Globus pallidus (tissue), 1 donor: Measurements from ENCODE around the gene CLEC4M.
"Not testable (repeated sequence)": the region's sequence is repeated elsewhere in the genome, so short reads cannot be mapped to it uniquely, and the experiment has no call there.

Source experiments
- DNase-seq: peaks from one replicate; pipeline ENCODE4 v3.0.0-alpha.2; 2015; ENCODE audit warnings: low spot score

The CLEC4M gene

DNA sequence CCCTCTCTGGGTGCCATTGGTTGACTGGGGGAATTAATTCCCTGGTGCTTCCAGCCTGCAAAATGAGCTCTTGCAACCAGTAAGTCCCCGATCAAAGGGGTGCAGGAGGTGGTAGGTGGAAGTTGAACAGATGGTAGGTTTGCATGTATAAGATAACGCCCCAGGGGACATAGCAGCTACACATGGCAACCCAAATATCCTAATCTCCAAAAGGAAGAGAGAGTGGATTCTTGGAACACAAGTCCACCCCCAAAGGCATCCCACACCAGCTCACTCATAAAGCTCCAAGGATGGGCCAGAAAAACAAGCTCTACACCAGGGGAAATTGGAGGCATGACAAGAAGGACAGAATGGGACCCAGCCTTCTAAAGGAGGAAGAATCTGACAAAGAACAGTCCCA is 20.5 kb upstream of the CLEC4M start:
- DNase-seq = no peak

DNA sequence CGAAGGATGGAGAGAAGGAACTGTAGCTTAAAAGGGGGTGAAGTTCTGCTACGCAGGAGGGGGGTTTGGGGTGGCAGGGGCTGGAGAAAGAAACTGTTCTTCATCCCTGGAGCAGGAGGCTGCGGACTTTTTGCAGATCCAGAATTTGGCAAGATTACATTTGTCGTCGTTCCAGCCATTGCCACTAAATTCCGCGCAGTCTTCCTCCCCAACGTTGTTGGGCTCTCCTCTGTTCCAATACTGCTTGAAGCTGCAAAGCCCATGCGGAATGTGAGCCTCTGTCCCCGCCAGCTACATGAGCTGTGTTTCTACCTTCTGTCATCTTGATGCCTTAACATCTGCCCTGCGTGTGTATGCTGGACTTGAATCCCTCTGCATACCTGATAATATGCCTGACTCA is 20.1 kb upstream of the CLEC4M start:
- DNase-seq = no peak

DNA sequence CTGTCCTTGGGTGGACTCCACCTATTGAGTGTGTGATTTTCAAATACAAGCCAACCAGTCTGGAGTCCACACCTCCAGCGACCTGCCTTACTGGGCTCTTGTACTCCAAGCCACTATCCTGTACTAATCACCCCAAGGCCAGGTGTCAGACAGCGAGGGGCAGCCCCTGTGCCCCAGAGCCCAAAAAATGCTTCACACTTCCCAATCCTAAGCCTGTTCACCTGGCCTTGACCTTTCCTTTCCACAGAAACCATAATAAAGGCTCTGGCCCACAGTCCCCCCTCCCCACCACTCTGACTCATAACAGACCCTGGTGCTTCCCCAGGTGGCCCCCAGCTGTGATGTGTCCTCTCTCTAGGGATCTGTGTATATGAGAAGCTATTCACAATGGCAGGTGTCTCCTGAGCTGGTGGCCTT is 19.6 kb upstream of the CLEC4M start:
- DNase-seq = no peak

- DNase-seq = no peak
Observed at GRCh38 chr19:7744199-7744786, 18.8 kb upstream of the CLEC4M start.

DNA sequence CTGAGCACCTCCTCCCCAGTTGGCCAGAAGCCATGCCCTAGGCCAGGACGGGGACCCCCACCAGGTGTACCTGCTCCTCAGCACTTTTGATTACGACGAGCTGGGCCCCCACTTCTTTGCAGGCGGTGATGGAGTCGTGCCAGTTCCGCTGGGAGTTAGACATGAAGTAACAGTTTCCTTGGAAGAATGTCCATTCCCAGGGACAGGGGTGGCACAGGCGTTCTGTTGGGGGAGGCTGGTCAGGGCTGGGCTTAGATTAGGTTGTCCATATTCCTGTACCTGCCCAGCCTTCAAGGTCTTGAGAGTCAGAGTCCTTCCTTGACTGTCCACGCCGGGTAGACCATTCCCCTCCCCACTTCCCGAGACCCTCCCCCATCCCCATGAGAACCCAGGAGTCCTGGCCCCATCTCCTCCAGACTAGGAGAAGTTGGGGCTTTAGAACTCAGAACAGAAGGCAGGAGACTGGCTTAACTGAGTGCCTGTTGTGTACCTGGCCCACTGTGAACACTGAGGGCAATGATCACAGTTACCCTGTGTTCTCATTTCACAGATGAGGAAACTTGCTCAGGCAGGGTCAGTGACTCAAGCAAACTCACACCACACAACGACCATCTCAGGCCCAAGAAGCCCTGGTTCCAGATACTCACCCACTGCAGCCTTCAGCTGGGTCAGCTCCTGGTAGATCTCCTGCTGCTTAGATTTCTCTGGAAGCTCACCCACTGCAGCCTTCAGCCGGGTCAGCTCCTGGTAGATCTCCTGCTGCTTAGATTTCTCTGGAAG is 18.0 kb upstream of the CLEC4M start:
- no peak for DNase-seq

- not testable (repeated sequence) for DNase-seq
Observed at GRCh38 chr19:7746306-7746705, 16.7 kb upstream of the CLEC4M start.

- no peak for DNase-seq
Observed at GRCh38 chr19:7746903-7747884, 15.8 kb upstream of the CLEC4M start, which contains the start of gene CD209. TSS of gene CD209 (minus strand) at chr19:7747534. CDS start at chr19:7747511, 23 bp downstream.

DNA sequence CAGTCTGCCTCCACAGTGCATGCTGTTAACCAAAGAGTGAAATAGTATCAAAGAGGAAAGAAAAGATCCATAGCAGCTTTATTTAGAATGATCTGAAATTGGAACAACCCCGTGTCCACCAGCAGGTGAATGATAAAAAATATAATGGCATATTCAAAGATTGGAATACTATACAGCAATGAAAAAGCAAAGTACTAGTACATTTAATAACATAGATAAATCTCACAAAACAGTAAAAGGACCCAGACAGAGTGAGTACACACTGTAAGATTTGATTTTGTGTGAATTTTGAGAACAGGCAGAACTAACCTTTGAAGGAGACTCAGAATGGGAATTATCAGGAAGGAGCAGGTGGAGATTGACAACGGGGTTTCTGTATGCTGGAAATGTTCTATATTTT is 14.9 kb upstream of the CLEC4M start:
- no peak for DNase-seq

DNA sequence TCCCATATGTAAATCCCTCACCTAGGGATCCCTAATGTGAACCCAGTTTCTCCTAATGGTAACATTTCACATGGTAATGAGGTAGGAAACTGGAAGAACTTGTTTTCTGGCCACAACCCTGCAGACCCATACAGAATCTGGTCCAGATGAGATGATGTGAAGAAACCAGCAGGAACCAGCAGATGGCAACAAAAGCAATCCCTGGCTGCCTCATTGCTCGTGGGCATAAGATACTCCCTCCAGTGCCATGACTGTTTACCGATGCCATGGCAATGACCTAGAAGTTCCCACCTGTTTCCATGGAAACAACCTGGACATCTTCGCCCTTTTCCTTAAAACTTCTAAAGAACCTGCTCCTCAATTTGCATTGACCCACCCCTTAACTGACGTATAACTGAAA is 14.3 kb upstream of the CLEC4M start:
- DNase-seq = no peak

DNA sequence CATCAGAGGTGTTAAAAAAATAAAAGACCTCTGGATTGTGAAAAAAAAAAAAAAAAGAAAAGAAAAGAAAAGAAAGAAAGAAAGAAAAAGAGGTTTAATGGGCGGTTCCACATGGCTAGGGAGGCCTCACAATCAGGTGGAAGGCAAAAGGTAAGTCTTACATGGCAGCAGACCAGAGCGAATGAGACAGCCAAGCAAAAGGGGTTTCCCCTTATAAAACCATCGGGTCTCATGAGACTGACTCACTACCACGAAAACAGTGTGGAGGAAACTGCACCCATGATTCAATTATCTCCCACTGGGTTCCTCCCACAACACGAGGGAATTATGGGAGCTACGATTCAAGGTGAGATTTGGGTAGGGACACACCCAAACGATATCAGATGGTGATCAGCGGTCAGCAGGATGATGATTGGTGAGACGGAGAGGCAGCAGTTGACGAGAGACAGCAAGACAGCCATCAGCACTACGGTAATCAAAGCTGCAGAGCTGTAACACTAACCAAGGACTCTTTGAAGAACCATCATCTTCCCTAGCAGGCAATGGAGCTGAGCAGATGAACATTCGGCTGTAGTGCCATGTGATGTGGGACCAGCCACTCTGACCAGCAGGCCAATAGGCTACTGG is 11.8 kb upstream of the CLEC4M start:
- DNase-seq = no peak

- no peak for DNase-seq
Observed at GRCh38 chr19:7756258-7756657, 6.8 kb upstream of the CLEC4M start.

DNA sequence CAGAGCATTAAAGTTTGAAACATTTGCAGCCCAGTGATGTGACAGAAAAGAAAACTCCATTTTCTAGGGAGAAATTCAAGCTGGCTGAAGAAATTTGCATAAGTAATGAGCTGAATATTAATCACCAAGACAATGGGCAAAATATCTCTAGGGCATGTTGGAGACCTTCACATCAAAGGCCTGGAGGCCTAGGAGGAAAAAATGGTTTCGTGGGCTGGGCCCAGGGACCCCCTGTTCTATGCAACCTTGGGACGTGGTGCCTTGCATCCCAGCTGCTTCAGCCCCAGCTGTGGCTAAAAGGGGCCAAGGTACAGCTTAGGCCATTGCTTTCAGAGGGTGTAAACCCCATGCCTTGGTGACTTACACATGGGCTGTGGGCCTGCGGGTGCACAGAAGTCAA is 5.7 kb upstream of the CLEC4M start:
- no peak for DNase-seq

DNA sequence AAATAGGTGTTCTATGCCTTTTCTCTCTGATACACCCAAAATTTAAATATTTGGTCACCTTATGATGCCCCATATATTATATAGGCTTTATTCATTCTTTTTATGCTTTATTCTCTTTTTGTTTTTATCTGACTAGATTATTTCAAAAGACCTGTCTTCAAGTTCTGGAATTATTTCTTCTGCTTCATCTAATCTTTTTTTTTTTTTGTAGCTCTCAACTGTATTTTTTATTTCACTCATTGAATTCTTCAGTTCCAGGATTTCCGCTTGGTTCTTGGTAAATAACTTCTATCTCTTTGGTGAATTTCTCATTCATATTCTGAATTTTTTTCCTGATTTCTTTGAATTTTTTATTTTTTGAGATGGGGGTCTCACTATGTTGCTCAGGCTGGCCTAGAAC is 3.9 kb upstream of the CLEC4M start:
- DNase-seq = no peak

DNA sequence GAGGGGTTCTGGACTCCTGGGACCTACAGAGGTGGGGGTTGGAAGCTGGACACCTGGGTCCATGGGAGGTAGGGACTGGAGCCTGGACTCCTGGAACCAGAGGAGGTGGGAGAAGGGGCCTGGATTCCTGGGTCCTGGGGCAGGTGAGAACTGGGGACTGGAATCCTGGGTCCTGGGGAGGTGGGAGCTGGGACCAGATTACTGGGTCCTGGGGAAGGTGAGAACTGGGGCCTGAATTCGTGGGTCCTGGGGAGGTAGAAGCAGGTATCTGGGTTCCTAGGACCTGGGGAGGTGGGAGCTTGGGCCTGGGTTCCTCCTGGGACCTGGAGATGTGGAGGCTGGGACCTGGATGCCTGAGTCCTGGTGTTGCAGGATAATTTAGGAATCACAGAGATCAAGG is 653 bp downstream of the CLEC4M start:
- no peak for DNase-seq

DNA sequence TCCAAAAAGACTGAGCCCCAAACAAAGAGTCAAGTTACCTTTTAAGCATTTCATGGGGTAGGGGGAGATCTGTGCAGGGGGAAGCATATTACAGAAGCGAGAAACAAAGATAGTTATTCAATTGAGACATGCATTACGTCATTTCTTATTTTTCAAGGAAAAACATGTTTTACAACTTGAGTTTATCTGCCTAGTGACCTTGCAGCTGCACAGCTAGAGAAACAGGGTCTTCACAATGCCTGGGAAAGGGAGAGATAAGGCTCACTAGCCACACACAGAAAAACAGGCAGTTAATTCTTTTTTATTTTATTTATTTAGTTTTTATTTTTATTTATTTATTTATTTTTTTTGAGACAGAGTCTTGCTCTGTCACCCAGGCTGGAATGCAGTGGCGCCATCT is 1.1 kb downstream of the CLEC4M start:
- not testable (repeated sequence) for DNase-seq

DNA sequence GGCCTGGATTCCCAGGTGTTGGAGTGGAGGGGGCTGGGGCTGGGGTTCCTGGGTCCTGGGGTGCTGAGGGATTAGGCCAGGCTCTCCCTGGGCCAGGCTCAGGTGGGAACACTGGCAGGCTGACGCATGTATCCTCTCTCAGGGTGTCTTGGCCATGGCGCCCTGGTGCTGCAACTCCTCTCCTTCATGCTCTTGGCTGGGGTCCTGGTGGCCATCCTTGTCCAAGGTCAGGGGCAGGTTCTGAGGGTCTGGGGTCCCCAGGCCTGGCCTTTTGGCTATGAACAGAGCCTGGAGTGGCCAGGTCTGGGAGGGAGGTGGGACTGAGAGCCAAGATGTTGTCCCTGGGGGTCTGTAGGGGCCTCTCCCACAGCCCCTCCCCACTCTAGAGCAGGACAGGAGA is 2.0 kb downstream of the CLEC4M start:
- DNase-seq = not testable (repeated sequence)

- no peak for DNase-seq
Observed at GRCh38 chr19:7766535-7766934, 3.5 kb downstream of the CLEC4M start.

- DNase-seq = no peak
Observed at GRCh38 chr19:7767487-7767886, 4.4 kb downstream of the CLEC4M start.

GRCh38 chr19:7769171-7769570 is 6.1 kb downstream of the CLEC4M start:
- DNase-seq = no peak

- DNase-seq = no peak
Observed at GRCh38 chr19:7771072-7771471, 8.0 kb downstream of the CLEC4M start.

GRCh38 chr19:7772752-7773291 is 9.8 kb downstream of the CLEC4M start:
- DNase-seq = no peak

GRCh38 chr19:7773841-7774240 is 10.8 kb downstream of the CLEC4M start:
- no peak for DNase-seq
